ENCODE measurements around the gene KIAA1755.

KIAA1755 gene

DNA sequence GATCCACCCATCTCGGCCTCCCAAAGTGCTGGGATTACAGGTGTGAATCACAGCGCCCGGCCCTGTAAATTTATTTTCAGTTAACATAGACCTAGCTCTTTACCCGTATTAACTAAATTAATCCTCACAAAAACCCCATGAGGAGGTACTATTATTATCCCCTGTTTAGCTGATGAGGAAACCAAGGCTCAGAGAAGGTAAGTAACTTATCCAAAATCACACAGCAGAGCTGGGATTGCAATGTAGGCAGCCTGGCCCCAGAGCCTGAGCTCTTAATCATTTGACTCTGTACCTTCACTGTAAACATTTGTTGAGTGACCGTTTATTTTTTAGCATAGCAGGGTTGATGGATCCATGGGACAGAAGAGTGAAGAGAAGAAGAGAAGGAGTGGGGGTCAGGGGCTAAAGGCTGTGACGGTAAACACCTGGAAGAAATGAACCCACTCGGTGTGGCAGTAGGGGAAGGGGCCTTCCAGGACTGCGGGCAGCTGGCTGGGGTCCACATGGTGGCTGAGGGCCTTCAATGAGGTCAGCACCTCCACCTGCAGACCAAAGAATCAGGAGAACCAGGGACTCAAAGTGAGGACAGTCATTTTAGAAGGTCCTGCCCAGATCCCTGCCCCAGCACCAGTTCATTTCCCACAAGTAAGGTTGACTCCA, 35.2 kb downstream of the KIAA1755 start:
- TF ChIP-seq, protein P1, sequence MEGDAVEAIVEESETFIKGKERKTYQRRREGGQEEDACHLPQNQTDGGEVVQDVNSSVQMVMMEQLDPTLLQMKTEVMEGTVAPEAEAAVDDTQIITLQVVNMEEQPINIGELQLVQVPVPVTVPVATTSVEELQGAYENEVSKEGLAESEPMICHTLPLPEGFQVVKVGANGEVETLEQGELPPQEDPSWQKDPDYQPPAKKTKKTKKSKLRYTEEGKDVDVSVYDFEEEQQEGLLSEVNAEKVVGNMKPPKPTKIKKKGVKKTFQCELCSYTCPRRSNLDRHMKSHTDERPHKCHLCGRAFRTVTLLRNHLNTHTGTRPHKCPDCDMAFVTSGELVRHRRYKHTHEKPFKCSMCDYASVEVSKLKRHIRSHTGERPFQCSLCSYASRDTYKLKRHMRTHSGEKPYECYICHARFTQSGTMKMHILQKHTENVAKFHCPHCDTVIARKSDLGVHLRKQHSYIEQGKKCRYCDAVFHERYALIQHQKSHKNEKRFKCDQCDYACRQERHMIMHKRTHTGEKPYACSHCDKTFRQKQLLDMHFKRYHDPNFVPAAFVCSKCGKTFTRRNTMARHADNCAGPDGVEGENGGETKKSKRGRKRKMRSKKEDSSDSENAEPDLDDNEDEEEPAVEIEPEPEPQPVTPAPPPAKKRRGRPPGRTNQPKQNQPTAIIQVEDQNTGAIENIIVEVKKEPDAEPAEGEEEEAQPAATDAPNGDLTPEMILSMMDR (conservative IDR thresholded peaks at IDR 0.05): no peak

DNA sequence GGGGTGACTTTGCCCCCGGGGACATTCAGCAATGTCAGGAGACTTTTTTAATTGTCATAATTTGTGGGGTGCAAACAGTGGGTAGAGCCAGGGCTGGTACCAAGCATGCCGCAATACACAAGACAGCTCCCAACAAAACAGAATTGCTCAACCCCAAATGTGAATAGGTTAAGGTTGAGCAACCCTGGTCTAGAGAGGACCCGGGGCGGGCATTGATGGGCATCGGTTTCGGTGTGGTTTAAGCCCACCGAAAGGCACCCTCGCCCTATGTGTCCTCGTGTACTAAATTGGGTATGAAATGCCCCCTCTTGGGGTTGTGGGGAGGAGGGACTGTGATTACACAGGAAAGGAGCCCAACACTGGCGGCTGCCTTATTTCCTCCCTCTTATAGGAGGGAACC, 36.0 kb downstream of the KIAA1755 start:
- H3K27ac ChIP-seq: no peak overlapping the region
- TF ChIP-seq, protein P1 (conservative IDR thresholded peaks at IDR 0.05): no peak

More for the DNA sequence above, 35.2 kb downstream of the KIAA1755 start:
- H3K27ac ChIP-seq: no peak overlapping the region

DNA sequence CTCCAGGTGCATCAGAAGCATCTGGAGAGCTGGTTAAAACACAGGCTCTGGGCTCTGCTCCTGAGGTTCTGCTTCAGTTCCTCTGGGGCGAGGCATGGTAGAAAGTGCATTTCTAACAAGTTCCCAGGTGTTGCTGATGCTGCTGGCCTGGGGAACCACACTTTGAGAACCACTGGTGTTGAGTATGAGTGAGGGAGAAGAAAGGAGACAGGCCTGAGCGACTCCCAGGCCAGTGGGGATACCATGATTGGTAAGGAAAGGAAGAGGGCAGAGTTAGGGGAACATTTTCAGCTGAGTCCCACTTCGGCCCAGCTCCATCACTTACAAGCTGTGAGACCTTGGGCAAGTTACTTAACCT, 36.8 kb downstream of the KIAA1755 start:
- no peak overlapping the region for H3K27ac ChIP-seq
- TF ChIP-seq, protein P1 (conservative IDR thresholded peaks at IDR 0.05): no peak

DNA sequence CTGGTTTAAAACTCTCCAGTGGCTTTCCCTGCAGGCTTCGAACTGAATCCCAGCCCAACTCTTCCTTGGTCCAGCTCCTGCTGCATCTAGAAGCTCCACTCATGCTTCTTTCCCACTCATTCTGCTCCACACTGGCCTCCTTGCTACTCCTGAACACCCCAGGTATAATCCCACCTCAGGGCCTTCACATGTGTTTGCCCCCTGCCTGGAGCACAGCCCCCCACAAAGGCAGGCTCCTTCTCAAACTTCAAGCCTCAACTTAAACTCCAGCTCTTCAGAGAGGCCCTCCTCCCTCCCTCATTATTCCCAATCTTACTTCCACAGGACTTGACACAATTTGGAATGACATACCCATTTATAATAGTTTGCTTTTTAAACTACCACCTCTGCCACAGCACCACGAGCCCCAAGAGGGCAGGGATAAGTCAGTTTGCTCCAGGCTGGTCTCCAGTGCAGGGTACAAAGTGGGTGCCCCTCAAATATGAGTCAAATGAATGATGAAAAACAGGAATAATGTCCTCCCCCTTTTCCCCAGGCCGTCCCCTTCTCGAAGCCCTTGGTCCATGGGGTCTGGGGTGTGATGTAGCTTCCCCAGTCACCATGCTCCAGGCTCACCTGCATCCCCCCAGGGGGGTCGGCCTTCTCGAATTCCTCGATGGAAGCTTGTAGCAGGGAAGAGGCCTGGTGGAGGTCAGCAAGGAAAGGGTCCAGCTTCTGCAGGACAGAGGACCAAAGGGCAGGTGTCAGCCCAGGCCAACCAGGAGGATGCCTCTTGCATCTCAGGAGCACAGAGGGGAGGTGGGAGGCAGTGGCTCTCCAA, 37.4 kb downstream of the KIAA1755 start:
- TF ChIP-seq, protein P1 (conservative IDR thresholded peaks at IDR 0.05): peak; percentile 45

DNA sequence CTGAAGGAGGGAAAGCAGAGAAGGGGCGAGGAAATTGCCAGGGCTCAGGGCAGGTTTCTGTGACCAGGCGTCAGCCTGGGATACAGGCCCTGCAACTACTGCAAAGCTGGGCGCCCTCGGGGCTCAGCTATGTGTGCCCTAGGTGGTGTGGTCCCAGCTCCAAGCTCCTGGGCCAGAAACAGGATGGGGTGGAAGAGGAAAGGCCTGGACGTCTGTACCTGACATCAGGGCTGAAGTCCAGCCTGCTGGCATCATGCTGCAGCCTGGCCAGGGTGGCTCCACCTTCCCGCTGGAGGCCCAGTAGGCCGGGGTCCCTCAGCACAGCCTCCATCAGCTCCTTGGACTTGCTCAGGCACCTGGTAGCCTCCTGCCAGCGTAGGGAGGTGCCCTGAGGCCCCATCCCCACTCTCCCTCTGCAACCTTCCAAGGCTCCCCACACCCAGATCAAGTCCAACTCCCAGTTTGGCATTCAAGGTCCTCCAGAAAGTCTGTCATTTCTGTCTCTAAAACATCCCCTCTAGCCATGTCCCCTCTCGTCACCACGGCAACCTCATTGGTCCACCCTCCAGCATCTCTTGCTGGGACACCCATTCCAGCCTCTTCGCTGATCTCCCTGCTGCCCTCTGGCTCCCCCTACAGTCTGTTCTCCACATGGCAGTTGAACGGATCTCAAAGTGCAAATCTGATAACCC, 38.2 kb downstream of the KIAA1755 start:
- H3K27ac ChIP-seq: no peak overlapping the region
- TF ChIP-seq, protein P1 (conservative IDR thresholded peaks at IDR 0.05): peak; percentile 98

More for the DNA sequence above, 37.4 kb downstream of the KIAA1755 start:
- H3K27ac ChIP-seq: no peak overlapping the region

DNA sequence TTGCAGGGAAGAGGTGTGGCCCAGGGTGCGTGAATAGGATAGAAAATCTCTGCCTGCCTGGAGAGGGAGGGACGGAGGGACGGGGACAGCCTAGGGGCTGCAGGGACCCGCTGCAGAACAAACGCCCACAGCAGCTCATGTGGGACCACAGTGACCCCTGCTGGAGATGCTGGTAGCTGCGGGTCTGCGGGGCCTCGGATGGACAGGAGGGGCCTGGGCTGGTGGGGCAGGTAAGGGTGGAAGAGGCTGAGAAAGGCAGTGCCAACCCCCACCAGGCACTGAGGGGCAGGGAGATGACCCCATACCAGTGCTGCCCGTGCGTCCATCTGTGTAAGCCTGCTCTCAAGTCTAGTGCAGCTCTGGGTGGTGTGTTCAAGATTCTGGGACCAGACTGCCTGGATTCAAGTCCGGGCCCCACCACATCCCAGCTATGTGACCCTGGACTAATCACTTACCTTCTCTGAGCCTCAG, 39.4 kb downstream of the KIAA1755 start:
- TF ChIP-seq, protein P1 (conservative IDR thresholded peaks at IDR 0.05): peak; percentile 97
- no peak overlapping the region; the same call in 1 of the 2 replicates for H3K27ac ChIP-seq

DNA sequence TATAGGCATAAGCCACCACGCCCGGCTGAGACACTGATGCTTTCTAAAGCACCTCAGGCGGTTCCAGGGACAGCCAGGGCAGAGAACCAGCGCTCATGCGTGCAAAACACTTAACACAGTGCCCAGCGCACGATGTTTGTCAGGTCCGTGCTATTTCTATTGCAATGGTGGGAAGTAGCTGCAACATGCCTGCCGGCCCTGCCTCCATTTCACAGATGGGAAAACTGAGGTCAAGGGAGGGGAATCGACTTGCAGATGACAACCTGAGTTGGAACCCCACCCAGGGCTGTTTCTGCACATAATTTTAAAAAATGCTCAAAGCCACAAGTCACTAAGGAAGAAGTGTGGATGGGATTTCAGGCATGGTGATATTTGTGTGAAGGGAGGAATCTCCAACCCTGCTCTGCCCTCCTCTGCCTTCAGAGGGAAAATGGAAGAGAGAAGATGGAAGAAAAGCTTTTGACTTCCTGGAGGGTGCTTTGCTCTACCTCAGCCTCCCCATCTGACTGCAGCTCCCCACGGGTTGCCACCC, 39.9 kb downstream of the KIAA1755 start:
- TF ChIP-seq, protein P1 (conservative IDR thresholded peaks at IDR 0.05): no peak
- H3K27ac ChIP-seq: no peak overlapping the region; the same call in 1 of the 2 replicates
